Right cardiac atrium (tissue), 5 donors: ENCODE measurements around the gene SMIM15. TPM values are rescaled to one million over a fixed set of nuclear protein-coding genes. Genes with fewer than 3 reads are reported as not detected.
"Not testable (repeated sequence)": the region's sequence is repeated elsewhere in the genome, so short reads cannot be mapped to it uniquely, and the experiment has no call there.

Experiments used
- ATAC-seq, 2 donors: fragments of 200-7000 bp; cut with Tn5 transposase; one replicate each; pipeline versions ENCODE4 v1.8.0 to v1.9.1; 2020; ENCODE audit warnings: moderate library complexity in 2 of 2, mild to moderate bottlenecking in 1 of 2
- DNase-seq, 3 donors: peaks; one replicate each; pipeline ENCODE4 v3.0.0-alpha.2; 2020
- H3K27ac ChIP-seq: one replicate; pipeline ENCODE4 v1.5.1; 2013; ENCODE audit warnings: mild to moderate bottlenecking, low read length, control low read depth, moderate library complexity
- H3K27me3 ChIP-seq: one replicate; pipeline ENCODE4 v1.6.1; 2013; ENCODE audit not compliant: control insufficient read depth, insufficient read depth
- H3K4me1 ChIP-seq: one replicate; pipeline ENCODE4 v1.6.1; 2013; ENCODE audit warnings: low read length; ENCODE audit not compliant: control insufficient read depth, insufficient read depth
- H3K4me3 ChIP-seq: one replicate; pipeline ENCODE4 v1.5.1; 2013; ENCODE audit warnings: low read length, control low read depth
- H3K9me3 ChIP-seq: one replicate; pipeline ENCODE4 v1.6.1; 2013; ENCODE audit warnings: low read length; ENCODE audit not compliant: control insufficient read depth
- WGBS: extraction: QIAGEN DNeasy Blood & Tissue Kit; methylation state at CpG from one replicate; pipeline ENCODE4 v1.1.7; 2013; 5-methylcytosine and 5-hydroxymethylcytosine counted together
- intact Hi-C, 4 donors: fragments of 100-400 bp; cut with DNase I; formaldehyde crosslinking; loops; one replicate each; pipeline versions ENCODE4 v1.11.0 to v1.14.0; 2022 to 2023
- long read RNA-seq, 4 donors: library from polyadenylated mRNA; unstranded; transcript quantifications; one replicate each; pipeline ENCODE4 v2.0.0, GENCODE V29; 2020 to 2021
- polyA plus RNA-seq: library from polyadenylated mRNA; stranded (reverse); fragments of 200-250 nt; gene quantifications from one replicate; pipeline ENCODE4 v1.2.3, GENCODE V29; 2013
- total RNA-seq, 4 donors: library from RNA; stranded (reverse); fragmentation: NEBNext Ultra II Directional; extraction: Animal tissue kit (Norgen Biotek cat#: 25700); gene quantifications; one replicate each; pipeline ENCODE4 v1.2.1, GENCODE V29; 2021
- donor health status: healthy with polysubstance abuse.
- donor health status: DM: no; HTN: yes; CAD: no.
- donor health status: DM: no; HTN: no; CAD: no.
- donor health status: DM: no; HTN: yes; CAD: no; lungs with severe emphysema.
- donor health status: DM: yes; HTN: yes; CAD: no.

Gene SMIM15, protein sequence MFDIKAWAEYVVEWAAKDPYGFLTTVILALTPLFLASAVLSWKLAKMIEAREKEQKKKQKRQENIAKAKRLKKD
- total RNA-seq = 10 to 100 TPM; 21.0 to 30.3 (median 27.3) TPM
- 14.2 TPM for polyA plus RNA-seq
- long read RNA-seq, donor 1, transcript SMIM15-201 (3 exons, 2,889 nt) = major isoform, 88 of 94 reads
- long read RNA-seq, donor 1, partial matches to known transcripts = 1 of 94 reads
- long read RNA-seq, donor 1, other reads (novel, unspliced or antisense) = 5 of 94 reads
- long read RNA-seq, donor 2, transcript SMIM15-201 (3 exons, 2,889 nt) = major isoform, 27 of 32 reads
- long read RNA-seq, donor 2, partial matches to known transcripts = 0 of 32 reads
- long read RNA-seq, donor 2, other reads (novel, unspliced or antisense) = 3 of 32 reads
- long read RNA-seq, donor 3, transcript SMIM15-201 (3 exons, 2,889 nt) = major isoform, 176 of 209 reads
- long read RNA-seq, donor 3, partial matches to known transcripts = 6 of 209 reads
- long read RNA-seq, donor 3, other reads (novel, unspliced or antisense) = 24 of 209 reads
- long read RNA-seq, donor 4, transcript SMIM15-201 (3 exons, 2,889 nt) = major isoform, 29 of 30 reads
- long read RNA-seq, donor 4, partial matches to known transcripts = 1 of 30 reads
- long read RNA-seq, donor 4, other reads (novel, unspliced or antisense) = 0 of 30 reads

DNA sequence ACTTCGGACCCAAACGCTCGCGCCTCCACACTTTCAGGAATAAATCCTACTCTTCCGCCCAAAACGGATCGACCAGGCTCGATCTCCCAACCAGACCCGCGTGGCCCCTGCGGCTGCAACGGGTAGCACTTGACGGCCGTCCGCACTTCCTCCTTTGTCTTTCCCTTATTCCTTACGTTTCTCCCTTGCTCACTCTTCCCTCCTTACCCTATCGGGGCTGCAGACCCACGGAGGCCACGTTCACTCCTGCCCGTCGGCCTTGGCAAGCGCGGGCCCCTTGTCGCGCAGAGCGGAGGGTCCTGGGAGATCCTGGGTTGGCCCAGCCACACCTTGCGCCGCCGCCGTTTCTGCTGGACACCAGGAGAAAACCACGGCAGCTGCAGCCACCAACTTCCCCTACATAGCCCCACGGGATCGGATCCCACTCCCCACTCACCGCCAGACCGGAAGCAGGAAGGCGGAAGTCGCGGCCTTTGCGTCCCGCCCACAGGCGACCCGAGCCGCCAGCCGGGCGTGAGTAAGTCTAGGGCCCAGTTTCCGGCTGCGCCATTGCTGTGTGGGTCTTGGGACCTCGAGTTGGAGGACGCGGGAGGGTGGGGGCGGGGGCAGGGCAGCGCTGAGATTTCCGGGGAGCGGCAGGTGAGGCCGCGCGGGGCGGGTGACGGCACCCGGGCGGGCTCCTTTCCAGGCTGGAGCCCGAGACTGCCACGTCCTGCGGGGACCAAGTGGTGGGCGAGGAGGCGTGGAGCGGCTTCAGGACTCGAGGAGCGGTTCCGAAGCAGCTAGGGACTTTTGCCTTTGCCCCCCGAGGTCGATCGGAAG is at the start of gene SMIM15:
Gene SMIM15 (minus strand): TSS at position 459 of the 822 bp plus-strand sequence. CDS start 2,297 bp downstream, outside the sequence.
- Histone ChIP-seq H3K4me1 (peaks cover 5% of the 10 kb centered on the region), H3K9me3 (no peaks in the 10 kb centered on the region), H3K27me3 (no peaks in the 10 kb centered on the region), H3K27ac (peak within 1 kb of the TSS; percentile 81), H3K4me3 (peak within 1 kb of the TSS; percentile 60)
- DNase-seq (peak; percentile 91 to 96 (median 95)), ATAC-seq (peak; percentile 98 to 99)
- intact Hi-C loops = loop anchor here in 3 of 4 donors (5.0 to 10.0 kb wide), 3 partner anchors 153 to 170 kb away; partner anchors contain the start of gene ZSWIM6 (in 1 of the 3)
- WGBS = under 1% methylated on average over 73 of the region's 73 CpGs

DNA sequence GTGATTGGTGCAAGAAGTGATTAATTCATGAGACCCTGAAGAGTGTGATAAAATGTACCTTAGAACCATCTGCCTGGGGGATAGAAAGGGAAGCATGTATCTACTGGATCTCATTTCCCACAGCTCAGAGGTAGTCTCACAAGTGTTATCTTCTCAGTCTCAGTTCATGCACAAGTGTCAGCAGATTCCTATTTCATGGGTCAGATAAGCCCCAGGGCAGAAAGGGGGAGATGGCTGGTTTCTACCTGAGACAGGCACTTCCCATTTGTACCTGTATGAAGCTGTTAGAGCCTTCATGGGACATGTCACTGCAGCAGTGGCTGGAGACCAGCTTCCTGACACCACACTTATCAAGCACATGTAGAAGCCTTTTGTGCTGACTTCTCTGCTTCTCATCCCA is 45.6 kb upstream of the SMIM15 start:
- Histone ChIP-seq H3K9me3 (peaks cover 4% of the 10 kb centered on the region), H3K4me3 (no peak overlapping the region), H3K4me1 (no peaks in the 10 kb centered on the region), H3K27ac (no peak overlapping the region), H3K27me3 (no peaks in the 10 kb centered on the region)
- DNase-seq (no peak), ATAC-seq (no peak)
- intact Hi-C loops = no loop called here

DNA sequence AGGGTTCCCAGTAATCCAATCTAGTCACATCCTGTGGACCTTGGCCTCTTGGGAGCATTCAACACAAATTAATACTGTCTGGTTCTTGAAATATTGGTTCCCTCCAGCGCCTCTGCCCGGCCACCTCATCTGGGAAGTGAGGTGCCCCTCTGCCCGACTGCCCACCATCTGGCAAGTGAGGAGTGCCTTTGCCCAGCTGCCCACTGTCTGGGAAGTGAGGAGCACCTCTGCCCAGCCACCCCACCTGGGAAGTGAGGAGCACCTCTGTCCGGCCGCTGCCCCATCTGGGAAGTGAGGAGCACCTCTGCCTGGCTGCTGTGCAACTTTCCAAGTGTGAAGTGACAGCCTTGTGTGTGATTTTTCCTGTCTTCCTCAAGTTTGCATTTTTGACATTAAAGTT is 42.7 kb upstream of the SMIM15 start:
- no peak overlapping the region for H3K4me3 ChIP-seq
- DNase-seq = peak in 1 of 3 donors; percentile 46
- WGBS = 92% methylated on average over 5 of the region's 5 CpGs
- no peak overlapping the region for H3K27ac ChIP-seq
- peaks cover 4% of the 10 kb centered on the region for H3K9me3 ChIP-seq
- intact Hi-C loops = no loop called here
- H3K4me1 ChIP-seq = no peaks in the 10 kb centered on the region
- H3K27me3 ChIP-seq = no peaks in the 10 kb centered on the region
- no peak for ATAC-seq

DNA sequence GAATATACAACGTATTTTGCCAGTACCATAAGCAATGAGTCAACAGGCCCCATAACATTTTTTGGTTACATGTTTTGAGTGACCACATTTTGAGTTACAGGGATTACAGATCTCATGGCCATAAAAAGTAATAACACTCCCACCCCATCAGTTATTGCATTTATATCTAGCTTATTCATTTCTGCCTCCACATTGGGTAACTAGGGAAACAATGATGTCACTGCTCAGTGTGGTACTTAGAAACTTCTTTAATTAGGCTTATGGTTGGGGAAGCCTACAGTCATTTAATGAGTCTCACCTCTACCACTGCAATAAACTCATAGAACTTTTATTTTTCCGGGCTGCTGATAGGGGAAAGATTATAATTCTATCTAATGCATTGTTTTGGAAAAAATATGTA is 39.9 kb upstream of the SMIM15 start:
- no peaks in the 10 kb centered on the region for H3K4me1 ChIP-seq
- H3K9me3 ChIP-seq = no peaks in the 10 kb centered on the region
- no peak overlapping the region for H3K4me3 ChIP-seq
- no peak for DNase-seq
- intact Hi-C loops = no loop called here
- ATAC-seq = no peak
- no peak overlapping the region for H3K27ac ChIP-seq
- 86% methylated on average over 2 of the region's 2 CpGs for WGBS
- H3K27me3 ChIP-seq = no peaks in the 10 kb centered on the region

DNA sequence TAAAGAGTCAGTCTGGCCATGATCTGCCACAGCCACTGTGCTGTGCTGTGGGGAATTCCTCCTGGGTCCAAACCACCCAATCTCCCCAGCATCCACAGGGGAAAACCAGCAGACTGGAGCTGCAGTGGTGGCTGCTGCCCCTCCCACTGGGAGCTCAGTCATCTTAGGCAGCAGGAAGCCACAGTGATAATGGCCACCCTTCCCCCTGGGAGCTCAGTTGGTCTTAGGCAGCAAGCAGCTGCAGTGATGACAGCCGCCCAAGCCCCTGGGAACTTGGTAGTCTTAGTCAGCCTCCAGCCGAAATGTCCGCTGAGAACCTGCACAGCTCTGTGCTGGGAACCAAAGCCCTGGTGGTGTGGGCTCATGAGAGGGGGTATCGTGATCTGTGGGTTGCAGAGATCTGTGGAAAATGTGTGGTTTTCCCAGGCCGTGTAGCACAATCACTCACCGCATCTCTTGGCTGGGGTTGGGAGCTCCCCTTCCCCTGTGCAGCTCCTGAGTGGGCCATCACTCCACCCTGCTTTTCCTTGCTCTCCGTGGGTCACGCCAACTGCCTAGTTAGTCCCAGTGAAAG is 38.4 kb upstream of the SMIM15 start:
- DNase-seq (no peak), ATAC-seq (peak in 1 of 2 donors; percentile 24)
- intact Hi-C loops = no loop called here
- H3K4me3 ChIP-seq = no peak overlapping the region
- H3K27me3 ChIP-seq = no peaks in the 10 kb centered on the region
- H3K27ac ChIP-seq = no peak overlapping the region
- H3K9me3 ChIP-seq = no peaks in the 10 kb centered on the region
- no peaks in the 10 kb centered on the region for H3K4me1 ChIP-seq
- WGBS = 79% methylated on average over 8 of the region's 8 CpGs

DNA sequence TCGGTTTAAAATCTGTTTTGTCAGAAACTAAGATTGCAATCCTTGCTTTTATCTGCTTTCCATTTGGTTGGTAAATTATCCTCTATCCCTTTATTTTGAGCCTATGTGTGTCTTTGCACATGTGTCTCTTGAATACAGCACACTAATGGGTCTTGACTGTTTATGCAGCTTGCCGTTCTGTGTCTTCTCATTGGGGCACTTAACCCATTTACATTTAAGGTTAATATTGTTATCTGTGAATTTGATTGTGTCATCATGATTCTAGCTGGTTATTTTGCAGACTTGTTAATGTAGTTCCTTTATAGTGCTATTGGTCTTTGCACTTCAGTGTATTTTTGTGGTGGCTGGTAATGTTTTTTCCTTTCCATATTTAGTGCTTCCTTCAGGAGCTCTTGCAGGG is 36.3 kb upstream of the SMIM15 start:
- 94% methylated on average over 2 of the region's 2 CpGs for WGBS
- no peak overlapping the region for H3K27ac ChIP-seq
- intact Hi-C loops = no loop called here
- H3K4me1 ChIP-seq = no peaks in the 10 kb centered on the region
- H3K9me3 ChIP-seq = no peaks in the 10 kb centered on the region
- no peak overlapping the region for H3K4me3 ChIP-seq
- H3K27me3 ChIP-seq = no peaks in the 10 kb centered on the region
- ATAC-seq (no peak), DNase-seq (no peak)

DNA sequence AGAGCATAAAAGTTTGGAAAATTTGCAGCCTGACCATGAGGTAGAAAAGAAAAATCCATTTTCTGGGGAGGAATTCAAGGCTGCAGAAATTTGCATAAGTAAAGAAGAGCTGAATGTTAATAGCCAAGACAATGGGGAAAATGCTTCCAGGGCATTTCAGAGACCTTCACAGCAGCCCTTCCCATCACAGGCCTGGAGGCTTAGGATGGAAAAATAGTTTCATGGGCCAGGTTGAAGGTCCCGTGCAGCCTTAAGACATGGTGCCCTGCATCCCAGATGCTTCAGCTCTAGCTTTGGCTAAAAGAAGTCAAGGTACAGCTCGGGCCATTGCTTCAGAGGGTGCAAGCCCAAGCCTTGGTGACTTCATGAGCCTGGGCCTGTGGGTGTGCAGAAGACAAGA is 25.6 kb upstream of the SMIM15 start:
- H3K27ac ChIP-seq, intact Hi-C loops, H3K27me3 ChIP-seq, H3K9me3 ChIP-seq, H3K4me1 ChIP-seq, ATAC-seq, H3K4me3 ChIP-seq, DNase-seq: not testable (repeated sequence)
- 89% methylated on average over 2 of the region's 2 CpGs for WGBS

DNA sequence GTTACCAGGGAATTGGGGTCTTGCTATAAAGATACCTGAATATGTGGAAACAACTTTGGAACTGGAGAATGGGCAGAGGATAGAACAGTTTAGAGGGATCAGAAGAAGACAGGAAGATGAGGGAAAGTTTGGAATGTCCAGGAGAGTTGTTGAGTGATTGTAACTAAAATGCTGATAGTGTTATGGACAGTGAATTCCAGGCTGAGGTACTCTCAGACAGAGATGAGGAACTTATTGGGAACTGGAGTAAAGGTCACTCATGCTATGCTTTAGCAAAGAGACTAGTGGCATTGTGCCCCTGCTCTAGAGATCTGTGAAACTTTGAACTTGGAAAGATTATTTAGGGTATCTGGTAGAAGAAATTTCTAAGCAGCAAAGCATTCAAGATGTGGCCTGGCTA is 25.1 kb upstream of the SMIM15 start:
- H3K27ac ChIP-seq, H3K4me1 ChIP-seq, intact Hi-C loops, H3K4me3 ChIP-seq, H3K27me3 ChIP-seq, H3K9me3 ChIP-seq, DNase-seq: not testable (repeated sequence)
- ATAC-seq = peak in 1 of 2 donors; percentile 64

DNA sequence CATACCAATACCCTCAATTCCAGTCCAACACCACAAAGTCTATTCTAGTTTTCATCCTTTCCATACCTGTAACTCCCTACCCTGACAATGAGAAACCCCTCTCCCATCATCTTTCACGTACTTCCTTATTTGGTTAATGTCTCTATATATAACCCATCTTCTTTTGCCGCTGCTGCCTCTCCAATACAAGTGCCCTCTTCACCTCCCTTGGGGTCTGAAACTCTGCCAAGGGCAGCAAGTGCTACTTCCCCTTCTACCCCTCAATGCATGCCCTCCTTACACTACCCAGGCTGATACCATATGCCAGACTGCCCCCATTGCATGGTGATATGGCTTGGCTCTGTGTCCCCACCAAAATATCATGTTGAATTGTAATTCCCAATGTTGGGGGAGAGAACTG is 24.4 kb upstream of the SMIM15 start:
- Histone ChIP-seq H3K4me1 (peaks cover 5% of the 10 kb centered on the region), H3K27me3 (no peaks in the 10 kb centered on the region), H3K4me3 (no peak overlapping the region), H3K27ac (no peak overlapping the region), H3K9me3 (no peaks in the 10 kb centered on the region)
- DNase-seq (no peak), ATAC-seq (no peak)
- 73% methylated on average over 2 of the region's 2 CpGs for WGBS
- intact Hi-C loops = no loop called here

DNA sequence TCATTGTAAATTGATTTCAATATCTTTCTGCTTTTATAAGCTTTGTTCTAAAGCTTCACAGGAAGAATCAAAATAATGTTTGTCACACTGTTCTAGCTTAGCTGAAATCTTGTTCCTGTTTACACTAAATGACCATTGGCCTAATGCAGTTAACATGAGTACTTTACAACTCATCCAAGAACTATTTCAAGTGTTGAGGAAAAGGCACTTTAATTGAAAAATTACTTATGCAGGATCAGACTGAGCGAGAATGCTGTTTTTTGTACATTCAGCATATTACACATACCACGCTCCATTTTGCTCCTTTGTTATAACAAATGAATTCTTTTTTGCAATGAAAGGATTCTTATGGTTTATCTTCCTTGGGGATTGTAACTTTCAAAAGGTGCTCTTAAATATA is 22.4 kb upstream of the SMIM15 start:
- no peaks in the 10 kb centered on the region for H3K27me3 ChIP-seq
- DNase-seq (no peak), ATAC-seq (no peak)
- intact Hi-C loops = no loop called here
- no peak overlapping the region for H3K4me3 ChIP-seq
- peaks cover 5% of the 10 kb centered on the region for H3K4me1 ChIP-seq
- 88% methylated on average over 2 of the region's 2 CpGs for WGBS
- no peaks in the 10 kb centered on the region for H3K9me3 ChIP-seq
- no peak overlapping the region for H3K27ac ChIP-seq
